GM23248 (cell line): Measurements from ENCODE around the gene SUPT3H. TPM values are rescaled to one million over a fixed set of nuclear protein-coding genes. Genes with fewer than 3 reads are reported as not detected.
"Not testable (repeated sequence)": the region's sequence is repeated elsewhere in the genome, so short reads cannot be mapped to it uniquely, and the experiment has no call there.

ENCODE experiments used
- DNase-seq: peaks from one replicate; pipeline ENCODE4 v3.0.0-alpha.2; 2015
- H2AFZ ChIP-seq: fragments of 200-600 bp; sonication (generic); 2 replicates; pipeline ENCODE4 v1.6.1; 2016; ENCODE audit warnings: antibody characterized with exemption
- H3F3A ChIP-seq: fragments of 200-600 bp; sonication (generic); 2 replicates; pipeline ENCODE4 v1.6.1; 2016; ENCODE audit warnings: mild to moderate bottlenecking, antibody characterized with exemption, mixed run types; ENCODE audit not compliant: insufficient read depth
- H3K27ac ChIP-seq: fragments of 200-600 bp; sonication (generic); 2 replicates; pipeline ENCODE4 v1.5.1; 2016; ENCODE audit warnings: mild to moderate bottlenecking
- H3K27me3 ChIP-seq: fragments of 200-600 bp; sonication (generic); replicated peaks from 2 replicates; pipeline ENCODE4 v1.6.1; 2016; ENCODE audit warnings: mild to moderate bottlenecking; ENCODE audit not compliant: insufficient read depth
- H3K36me3 ChIP-seq: fragments of 200-600 bp; sonication (generic); 2 replicates; pipeline ENCODE4 v1.6.1; 2016; ENCODE audit warnings: low read depth, mild to moderate bottlenecking
- H3K4me1 ChIP-seq: fragments of 200-600 bp; sonication (generic); 2 replicates; pipeline ENCODE4 v1.6.1; 2016; ENCODE audit warnings: mild to moderate bottlenecking; ENCODE audit not compliant: insufficient read depth
- H3K4me2 ChIP-seq: fragments of 200-600 bp; sonication (generic); one replicate; pipeline ENCODE4 v1.6.1; 2016; ENCODE audit warnings: mild to moderate bottlenecking; ENCODE audit not compliant: unreplicated experiment
- H3K4me3 ChIP-seq: fragments of 200-600 bp; sonication (generic); 2 replicates; pipeline ENCODE4 v1.5.1; 2016; ENCODE audit warnings: mild to moderate bottlenecking
- H3K79me2 ChIP-seq: fragments of 200-600 bp; sonication (generic); 2 replicates; pipeline ENCODE4 v1.6.1; 2016; ENCODE audit warnings: mild to moderate bottlenecking; ENCODE audit not compliant: insufficient read depth
- H3K9ac ChIP-seq: fragments of 200-600 bp; sonication (generic); 2 replicates; pipeline ENCODE4 v1.6.1; 2016; ENCODE audit warnings: mild to moderate bottlenecking
- H3K9me2 ChIP-seq: fragments of 200-600 bp; sonication (generic); 2 replicates; pipeline ENCODE4 v1.6.1; 2016; ENCODE audit warnings: mixed run types, mild to moderate bottlenecking, moderate library complexity; ENCODE audit not compliant: insufficient read depth
- H3K9me3 ChIP-seq: fragments of 200-600 bp; sonication (generic); one replicate; pipeline ENCODE4 v1.6.1; 2017; ENCODE audit warnings: low read depth
- H4K20me1 ChIP-seq: fragments of 200-600 bp; sonication (generic); 2 replicates; pipeline ENCODE4 v1.6.0; 2016; ENCODE audit not compliant: insufficient read depth
- EZH2 ChIP-seq: fragments of 200-600 bp; sonication (generic); IDR thresholded peaks from 2 replicates; pipeline ENCODE4 v1.6.1; 2018; ENCODE audit warnings: antibody characterized with exemption, mild to moderate bottlenecking; ENCODE audit not compliant: insufficient read depth, poor library complexity, severe bottlenecking
- EZH2phosphoT487 ChIP-seq: fragments of 200-600 bp; sonication (generic); IDR thresholded peaks from 2 replicates; pipeline ENCODE4 v1.6.1; 2018; ENCODE audit warnings: antibody characterized with exemption, moderate library complexity, mild to moderate bottlenecking, low read depth; ENCODE audit not compliant: insufficient read depth
- WGBS, 2 experiments: methylation state at CpG; one replicate each; pipeline ENCODE4 v1.1.6; 2015 to 2017; ENCODE audit warnings: low lambda C conversion rate in 2 of 2, low coverage in 1 of 2; ENCODE audit errors: missing lambda C conversion rate in 2 of 2; 5-methylcytosine and 5-hydroxymethylcytosine counted together
- in situ Hi-C: fragments of 300-500 bp; cut with MboI; formaldehyde crosslinking; loops from 2 replicates; pipeline ENCODE4 v1.15.0; 2020
- polyA plus RNA-seq: library from polyadenylated mRNA; unstranded; fragments of >200 nt; fragmentation: Nextera tagmentation; extraction: Ambion mirVana; gene quantifications from 2 replicates; pipeline ENCODE4 v1.2.1, GENCODE V29; 2016
- total RNA-seq: library from RNA; depleted of rRNA; stranded (reverse); fragments of >200 nt; shearing (Covaris generic); gene quantifications from 2 replicates; pipeline ENCODE4 v1.2.3, GENCODE V29; 2014

Gene SUPT3H
- total and polyA plus RNA-seq, 2 experiments from 2014 or later, result 9.3 to 12.4 TPM

- TF ChIP-seq EZH2phosphoT487 (no peak), EZH2 (no peak)
- Histone ChIP-seq H3K27me3 (no peaks in the 10 kb centered on the region), H2AFZ (no peak overlapping the region), H4K20me1 (no peaks in the 10 kb centered on the region), H3K4me3 (no peak overlapping the region), H3K36me3 (no peaks in the 10 kb centered on the region), H3K4me2 (no peak overlapping the region), H3F3A (no peaks in the 10 kb centered on the region), H3K27ac (no peak overlapping the region), H3K79me2 (no peaks in the 10 kb centered on the region), H3K4me1 (no peaks in the 10 kb centered on the region), H3K9me3 (no peaks in the 10 kb centered on the region), H3K9me2 (no peaks in the 10 kb centered on the region), H3K9ac (no peak overlapping the region)
- 91 to 92% methylated on average over 5 of the region's 5 CpGs for WGBS, 2 experiments
- DNase-seq, result no peak
- in situ Hi-C loops, result no loop called here
Observed at GRCh38 chr6:44869321-44869897, 508.3 kb downstream of the SUPT3H start.

- H3K4me2 ChIP-seq, result no peak overlapping the region
- no peaks in the 10 kb centered on the region for H3F3A ChIP-seq
- DNase-seq, result no peak
- H3K4me3 ChIP-seq, result no peak overlapping the region
- H3K9me2 ChIP-seq, result no peaks in the 10 kb centered on the region
- in situ Hi-C loops, result no loop called here
- no peaks in the 10 kb centered on the region for H3K79me2 ChIP-seq
- no peak overlapping the region for H2AFZ ChIP-seq
- H3K36me3 ChIP-seq, result no peaks in the 10 kb centered on the region
- no peaks in the 10 kb centered on the region for H3K4me1 ChIP-seq
- no peak overlapping the region for H3K27ac ChIP-seq
- H4K20me1 ChIP-seq, result no peaks in the 10 kb centered on the region
- TF ChIP-seq EZH2, result no peak
- TF ChIP-seq EZH2phosphoT487, result no peak
- no peaks in the 10 kb centered on the region for H3K9me3 ChIP-seq
- H3K9ac ChIP-seq, result no peak overlapping the region
- H3K27me3 ChIP-seq, result no peaks in the 10 kb centered on the region
Observed at GRCh38 chr6:44868910-44869309, 508.8 kb downstream of the SUPT3H start.

DNA sequence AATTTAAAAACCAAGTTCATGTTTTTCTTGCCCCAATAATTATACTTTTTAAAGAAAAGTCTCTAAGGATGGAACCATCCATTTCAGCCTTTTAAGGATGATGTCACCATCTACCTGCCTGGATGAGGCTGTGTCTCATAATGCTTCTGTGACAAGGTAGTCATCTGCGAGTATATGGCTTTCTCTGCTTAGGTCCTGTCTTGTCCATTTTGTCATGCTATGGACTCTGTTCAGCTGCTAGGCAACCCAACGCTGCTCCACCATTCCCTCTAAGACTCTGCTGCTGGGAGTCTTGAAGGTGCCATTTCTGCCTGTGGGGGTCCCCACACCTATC lies 509.4 kb downstream of the SUPT3H start:
- in situ Hi-C loops, result no loop called here
- no peak overlapping the region for H3K27ac ChIP-seq
- DNase-seq, result no peak
- TF ChIP-seq EZH2phosphoT487 (no peak), EZH2 (no peak)
- no peak overlapping the region for H3K4me2 ChIP-seq
- no peaks in the 10 kb centered on the region for H3K36me3 ChIP-seq
- H3K9me3 ChIP-seq, result no peaks in the 10 kb centered on the region
- H4K20me1 ChIP-seq, result no peaks in the 10 kb centered on the region
- no peak overlapping the region for H3K9ac ChIP-seq
- no peaks in the 10 kb centered on the region for H3F3A ChIP-seq
- no peaks in the 10 kb centered on the region for H3K79me2 ChIP-seq
- H3K4me1 ChIP-seq, result no peaks in the 10 kb centered on the region
- H3K27me3 ChIP-seq, result no peaks in the 10 kb centered on the region
- H3K9me2 ChIP-seq, result no peaks in the 10 kb centered on the region
- no peak overlapping the region for H2AFZ ChIP-seq
- H3K4me3 ChIP-seq, result no peak overlapping the region
- 95% methylated on average over 2 of the region's 2 CpGs for WGBS, 2 experiments

GRCh38 chr6:44867571-44868334 lies 510.0 kb downstream of the SUPT3H start:
- in situ Hi-C loops, result no loop called here
- DNase-seq, result no peak

DNA sequence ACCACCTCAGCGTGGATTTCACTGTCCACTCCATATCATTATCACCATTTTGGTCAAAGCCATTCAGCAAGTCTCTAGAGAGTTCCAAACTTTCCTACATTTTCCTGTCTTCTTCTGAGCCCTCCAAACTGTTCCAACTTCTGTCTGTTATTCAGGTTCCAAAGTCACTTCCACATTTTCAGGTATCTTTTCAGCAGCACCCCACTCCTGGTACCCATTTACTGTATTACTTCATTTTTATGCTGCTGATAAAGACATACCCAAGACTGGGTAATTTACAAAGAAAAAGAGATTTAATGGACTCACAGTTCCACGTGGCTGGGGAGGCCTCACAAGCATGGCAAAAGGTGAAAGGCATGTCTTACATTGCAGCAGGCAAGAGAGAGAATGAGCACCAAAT lies 512.5 kb downstream of the SUPT3H start:
- H3K9me2 ChIP-seq, H3K36me3 ChIP-seq, DNase-seq, H4K20me1 ChIP-seq, H3K27ac ChIP-seq, H3K79me2 ChIP-seq, H3K27me3 ChIP-seq, H3K4me2 ChIP-seq, H3K4me3 ChIP-seq, H2AFZ ChIP-seq, H3F3A ChIP-seq, H3K9me3 ChIP-seq, H3K9ac ChIP-seq, in situ Hi-C loops, H3K4me1 ChIP-seq: not testable (repeated sequence)
- 60 to 63% methylated on average over 2 of the region's 2 CpGs for WGBS, 2 experiments

More at GRCh38 chr6:44867571-44868334, 510.0 kb downstream of the SUPT3H start:
- no peak for TF ChIP-seq EZH2
- no peak for TF ChIP-seq EZH2phosphoT487
- Histone ChIP-seq H3K9me3 (no peaks in the 10 kb centered on the region), H3K9me2 (no peaks in the 10 kb centered on the region), H3K4me1 (no peaks in the 10 kb centered on the region), H4K20me1 (no peaks in the 10 kb centered on the region), H3K4me2 (no peak overlapping the region), H3K79me2 (no peaks in the 10 kb centered on the region), H2AFZ (no peak overlapping the region), H3K27ac (no peak overlapping the region), H3K27me3 (no peaks in the 10 kb centered on the region), H3F3A (no peaks in the 10 kb centered on the region), H3K9ac (no peak overlapping the region), H3K4me3 (no peak overlapping the region), H3K36me3 (no peaks in the 10 kb centered on the region)
- 84 to 85% methylated on average over 7 of the region's 7 CpGs for WGBS, 2 experiments
